NCI-H510A (cell line): ENCODE data around the gene GP9.

Source experiments
- DNase-seq: peaks from one replicate; lab custom pipeline; 2025; lab: John Stamatoyannopoulos, UW

Gene GP9

DNA sequence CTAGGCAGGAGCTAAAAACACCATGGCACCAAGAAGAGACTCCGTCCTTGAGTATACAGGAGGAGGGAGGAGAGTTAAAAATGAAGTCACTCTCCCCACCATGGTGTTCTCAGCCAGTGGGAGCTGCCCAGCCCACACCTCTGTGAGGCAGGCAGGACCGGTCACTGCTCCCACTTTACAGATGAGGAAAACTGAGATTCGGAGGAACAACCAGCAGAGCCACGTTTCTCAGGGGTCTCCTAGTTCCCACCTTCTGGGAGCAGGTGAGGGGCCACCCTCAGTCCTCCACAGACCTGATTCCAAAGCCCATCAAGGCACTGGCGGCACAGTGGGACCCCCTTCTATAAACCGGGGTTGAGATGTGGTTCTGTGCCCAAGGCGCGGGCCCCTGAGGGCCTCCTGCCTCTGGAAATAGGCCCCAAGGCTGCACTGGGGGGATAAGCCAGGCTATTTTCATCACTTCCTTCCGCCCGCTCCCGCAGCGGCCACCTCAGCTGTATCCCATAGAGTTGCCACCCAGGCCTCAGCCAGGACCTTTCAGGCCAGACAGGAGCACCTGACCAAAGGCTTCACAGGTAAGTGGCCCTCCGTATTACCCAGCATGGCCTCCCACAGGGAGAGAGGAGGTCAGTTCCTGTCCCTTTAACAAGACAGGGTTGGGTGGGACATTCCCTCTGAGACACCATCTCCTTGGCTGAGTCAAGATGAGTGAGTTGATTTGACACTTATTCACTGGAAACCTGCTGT is at the start of gene GP9:
Gene GP9, plus strand, starts transcription at position 504 of the 747 bp plus-strand sequence. CDS start 961 bp downstream, outside the sequence.
- DNase-seq: no peak

DNA sequence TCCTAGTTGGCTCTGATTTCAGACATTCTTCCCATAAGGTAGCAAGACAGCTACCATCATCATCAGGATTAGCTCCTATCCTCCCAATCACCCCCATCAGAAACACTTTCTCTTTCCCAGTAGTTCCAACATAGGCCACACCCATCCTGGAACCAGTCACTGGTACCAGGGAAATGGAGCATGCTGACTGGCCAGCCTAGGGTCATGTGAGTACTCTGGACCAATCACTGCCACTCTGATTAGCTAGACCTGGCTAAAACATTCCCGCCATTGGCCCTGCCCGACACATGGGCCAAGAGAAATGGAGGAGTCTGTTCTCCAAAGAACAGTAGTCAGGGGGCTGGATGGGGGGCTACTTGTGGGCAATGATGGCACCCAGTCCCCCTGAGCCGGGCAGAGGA is 47.1 kb upstream of the GP9 start:
- DNase-seq: no peak

DNA sequence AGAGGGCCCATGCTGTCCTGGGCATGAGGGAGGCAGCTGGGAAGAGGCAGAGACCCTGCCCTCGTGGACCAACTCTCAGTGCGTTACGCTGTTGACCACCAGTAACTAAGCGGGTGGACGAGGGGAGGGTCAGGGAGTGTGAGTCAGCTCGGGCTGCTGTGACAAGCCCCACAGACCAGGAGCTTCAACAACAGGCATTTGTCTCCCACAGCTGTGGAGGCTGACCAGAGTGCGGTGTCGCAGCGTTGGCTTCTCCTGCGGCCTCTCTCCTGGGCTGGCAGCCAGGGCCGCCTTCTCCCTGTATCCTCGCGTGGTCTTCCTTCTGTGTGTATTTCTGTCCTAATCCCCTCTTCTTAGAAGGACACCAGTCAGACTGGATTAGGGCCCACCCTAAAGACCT is 46.4 kb upstream of the GP9 start:
- DNase-seq: no peak

DNA sequence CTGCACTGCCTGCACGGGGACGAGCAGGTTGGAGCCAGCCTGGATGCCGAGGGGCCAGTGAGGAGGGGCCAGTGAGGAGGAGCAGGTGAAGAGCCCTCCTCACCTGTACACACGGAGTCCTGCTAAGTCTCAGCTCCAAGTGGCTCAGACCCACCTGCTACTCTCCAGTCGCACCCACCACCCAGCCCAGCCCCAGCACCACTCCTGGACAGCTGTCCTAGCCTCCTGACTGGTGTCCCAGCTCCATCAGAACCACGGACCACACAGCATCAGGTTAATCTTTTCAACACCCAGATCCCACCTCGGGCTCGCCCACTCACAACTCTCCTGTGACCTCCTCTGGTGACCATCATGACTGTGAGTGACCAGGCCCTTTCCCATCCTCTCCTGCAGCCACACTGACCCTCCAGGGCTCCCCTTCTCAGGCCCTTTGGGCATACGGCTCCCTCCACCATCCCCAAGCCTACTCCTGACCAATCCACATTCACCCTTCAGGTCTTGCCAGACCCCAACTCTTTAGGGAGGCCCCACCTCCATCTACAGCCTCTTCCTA is 45.7 kb upstream of the GP9 start:
- DNase-seq: no peak

DNA sequence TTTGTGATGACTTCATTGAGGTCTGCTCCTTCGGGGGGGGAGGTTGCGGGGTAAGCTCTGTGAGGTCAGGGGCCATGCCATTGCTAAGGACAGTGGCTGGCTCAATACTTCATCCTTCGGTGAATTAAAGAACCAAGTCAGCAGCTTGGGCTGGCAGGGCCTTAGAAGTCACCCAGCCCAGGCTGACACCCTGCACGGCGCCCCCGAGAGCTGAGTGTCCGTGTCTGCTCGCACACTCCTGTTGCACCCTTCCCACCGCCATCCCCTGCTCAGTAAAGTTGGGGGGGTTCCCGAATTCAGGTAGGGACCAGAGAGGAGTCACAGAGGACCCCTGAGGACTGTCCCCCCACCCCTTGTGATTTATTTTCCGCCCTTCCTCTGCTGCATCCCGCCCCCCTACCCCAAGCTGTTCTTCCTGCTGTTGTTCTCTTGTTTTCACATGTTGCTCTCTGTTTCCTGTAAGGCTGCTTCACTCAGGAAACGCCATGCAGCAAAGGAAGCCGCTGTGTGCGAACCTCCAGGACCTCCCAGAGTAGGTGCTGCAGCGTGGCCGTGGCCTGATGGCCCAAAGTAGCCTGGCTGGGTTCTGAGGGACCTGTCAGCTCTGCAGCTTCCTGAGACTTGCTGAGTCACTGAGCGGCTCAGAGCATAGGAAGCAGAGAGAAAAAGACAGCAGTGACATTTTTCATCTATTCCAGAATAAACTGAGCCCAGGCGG is 45.0 kb upstream of the GP9 start:
- no peak for DNase-seq

DNA sequence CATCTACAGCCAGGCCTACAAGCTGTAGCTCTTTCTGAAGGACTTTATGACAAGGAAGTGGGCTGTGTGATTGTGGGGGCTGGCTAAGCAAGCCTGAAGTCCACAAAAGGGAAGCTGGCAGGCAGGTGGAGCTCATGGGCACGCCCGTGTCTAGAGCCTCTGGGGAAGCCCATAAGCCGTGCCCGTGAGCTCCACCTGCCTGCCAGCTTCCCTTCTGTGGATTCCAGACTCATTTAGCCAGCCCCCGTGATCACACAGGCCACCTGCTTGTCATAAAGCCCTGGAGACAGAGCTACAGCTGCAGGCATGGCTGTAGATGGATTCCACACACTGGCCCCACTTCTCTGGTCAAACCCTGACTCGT is 44.2 kb upstream of the GP9 start:
- DNase-seq: peak; percentile 64

DNA sequence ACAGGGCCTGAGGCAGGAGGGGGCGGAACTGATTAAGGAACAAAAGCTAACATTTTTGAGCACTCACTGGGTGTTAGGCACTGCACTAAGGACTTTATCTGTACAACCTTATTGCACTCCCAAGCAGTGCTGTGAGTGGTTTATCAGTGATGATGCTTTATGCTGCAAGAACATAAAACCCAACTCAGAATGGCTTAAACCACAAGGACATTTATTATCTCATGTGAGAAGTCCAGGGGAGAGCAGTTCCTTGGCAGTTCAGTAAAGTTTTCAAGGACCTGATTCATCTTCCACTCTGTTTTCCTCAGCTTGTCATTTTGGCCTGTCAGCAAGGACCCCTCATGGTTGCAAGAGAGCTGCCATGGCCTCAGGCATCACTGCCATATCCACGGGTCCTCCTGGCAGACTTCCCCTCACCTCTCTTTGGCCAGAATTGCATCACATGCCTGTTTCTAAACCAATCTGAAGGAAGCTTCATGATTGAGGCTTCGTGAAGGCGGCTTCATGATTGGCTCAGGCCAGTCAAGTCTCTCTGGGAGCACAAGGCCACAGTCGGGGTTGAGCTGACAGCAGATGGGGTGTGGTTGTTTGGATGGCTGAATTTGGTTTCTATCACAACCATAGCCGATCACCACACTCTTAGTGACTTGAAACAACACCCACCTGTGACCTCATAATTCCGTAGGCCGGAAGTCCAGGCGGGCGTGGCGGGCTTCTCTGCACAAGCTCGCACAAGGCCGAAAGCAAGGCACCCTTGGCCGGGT is 43.7 kb upstream of the GP9 start:
- DNase-seq: no peak

DNA sequence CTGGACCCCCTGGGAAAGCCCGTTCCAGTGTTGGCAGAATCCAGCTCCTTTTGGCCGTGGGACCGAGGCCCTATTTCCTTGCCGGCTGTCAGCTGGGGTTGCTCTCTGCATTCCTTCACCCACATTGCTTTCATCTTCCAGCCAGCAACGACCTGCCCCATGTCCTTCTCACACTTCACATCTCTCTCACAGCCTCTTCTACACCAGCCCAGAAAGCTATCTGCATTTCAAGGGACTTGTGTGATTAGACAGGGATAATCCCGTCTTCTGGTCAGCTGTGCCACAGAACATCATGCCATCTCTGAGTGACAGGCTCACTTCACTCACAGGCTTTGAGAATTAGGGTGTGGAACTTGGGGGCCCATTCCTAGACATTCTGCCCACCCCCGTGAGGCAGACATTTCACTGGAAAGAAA is 43.1 kb upstream of the GP9 start:
- DNase-seq: no peak

DNA sequence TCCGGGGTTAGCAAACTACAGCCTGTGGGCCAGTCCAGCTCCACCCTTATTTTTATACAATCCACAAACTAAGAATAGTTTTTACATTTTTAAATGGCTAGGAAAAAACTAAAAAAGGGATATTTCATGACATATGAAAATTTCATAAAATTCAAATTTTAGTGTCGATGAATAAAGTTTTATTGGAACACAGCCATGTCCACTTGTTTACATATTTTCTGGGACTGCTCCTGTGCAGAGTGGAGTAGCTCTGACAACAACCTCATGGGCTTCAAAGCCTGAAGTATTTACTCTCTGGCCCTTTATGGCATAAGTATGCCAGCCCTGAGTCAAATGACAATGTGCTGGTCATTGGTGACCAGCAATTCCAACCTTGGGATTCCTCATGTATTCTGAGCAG is 42.3 kb upstream of the GP9 start:
- DNase-seq: no peak

DNA sequence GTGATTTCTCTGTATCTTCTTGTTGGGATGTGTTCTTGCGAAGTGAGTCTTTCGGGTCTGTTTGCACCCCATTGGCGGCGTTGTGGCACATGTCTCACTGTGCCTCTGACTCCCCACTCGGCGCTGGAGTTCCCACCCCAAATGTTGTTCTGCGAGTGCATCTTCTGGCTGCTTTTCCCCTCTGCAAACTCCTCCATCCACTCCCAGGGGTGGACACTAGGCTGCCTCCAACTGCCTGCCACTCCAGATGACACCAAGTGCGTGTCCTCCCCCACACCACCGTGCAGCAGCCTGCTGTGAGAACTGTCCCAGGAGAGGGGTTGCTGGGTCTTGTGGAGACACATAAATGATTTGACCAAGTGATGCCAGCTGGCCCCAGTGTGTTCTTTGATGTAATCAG is 41.8 kb upstream of the GP9 start:
- DNase-seq: no peak

DNA sequence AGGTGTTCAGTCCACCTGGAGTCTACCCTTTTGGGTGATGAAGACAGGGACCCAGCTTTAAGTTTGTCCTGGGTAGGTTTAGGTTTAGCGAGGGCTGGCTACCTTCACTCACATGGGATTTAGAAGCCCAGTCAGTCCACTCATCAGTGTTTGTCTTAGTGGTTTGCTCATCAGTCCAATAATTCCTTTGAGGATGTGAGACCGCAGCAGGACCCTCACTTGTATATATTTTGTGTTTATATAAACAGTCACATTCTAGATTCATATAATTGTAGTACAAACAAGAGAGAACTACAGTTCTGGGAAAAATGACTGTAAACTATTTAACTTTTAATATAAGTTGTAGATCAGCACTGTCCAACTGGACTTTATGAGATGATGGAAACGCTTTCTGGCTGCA is 41.3 kb upstream of the GP9 start:
- no peak for DNase-seq

DNA sequence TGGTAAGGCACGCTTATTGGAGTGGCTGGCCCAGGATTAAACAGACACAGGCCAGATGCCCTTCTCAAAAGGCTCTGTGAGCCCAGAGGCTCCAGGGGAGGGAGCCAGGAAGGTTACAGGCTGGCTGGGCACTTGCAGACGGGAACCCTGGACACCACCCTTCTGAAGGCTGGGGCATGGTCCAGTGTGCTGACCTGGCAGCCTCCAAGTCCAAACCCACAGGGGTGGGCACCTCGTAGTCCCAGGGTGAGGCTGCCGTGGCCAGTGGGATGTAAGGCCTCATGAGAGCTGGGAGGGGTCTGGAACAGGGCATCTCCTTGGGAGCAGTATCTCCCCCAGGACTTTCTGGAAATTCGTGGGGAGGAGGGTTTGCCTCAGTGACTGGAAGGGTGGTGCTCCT is 39.9 kb upstream of the GP9 start:
- no peak for DNase-seq

DNA sequence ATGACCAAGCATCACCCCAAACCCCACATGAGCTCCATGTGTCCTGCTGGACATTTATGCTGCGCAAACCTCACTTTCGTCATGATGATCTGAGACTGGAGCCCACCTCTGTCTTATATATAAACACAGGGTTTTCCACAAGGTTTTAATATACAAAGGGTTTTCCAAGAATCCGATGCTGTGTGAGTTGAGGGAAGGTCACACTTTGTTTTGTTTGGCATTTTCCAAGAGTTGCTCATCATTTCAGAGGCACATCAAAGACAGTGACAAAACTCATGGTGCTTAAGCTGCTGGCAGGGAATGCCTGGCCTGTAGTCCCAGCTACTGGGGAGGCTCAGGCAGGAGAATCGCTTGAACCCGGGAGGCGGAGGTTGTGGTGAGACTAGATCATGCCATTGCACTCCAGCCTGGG is 39.4 kb upstream of the GP9 start:
- no peak for DNase-seq

DNA sequence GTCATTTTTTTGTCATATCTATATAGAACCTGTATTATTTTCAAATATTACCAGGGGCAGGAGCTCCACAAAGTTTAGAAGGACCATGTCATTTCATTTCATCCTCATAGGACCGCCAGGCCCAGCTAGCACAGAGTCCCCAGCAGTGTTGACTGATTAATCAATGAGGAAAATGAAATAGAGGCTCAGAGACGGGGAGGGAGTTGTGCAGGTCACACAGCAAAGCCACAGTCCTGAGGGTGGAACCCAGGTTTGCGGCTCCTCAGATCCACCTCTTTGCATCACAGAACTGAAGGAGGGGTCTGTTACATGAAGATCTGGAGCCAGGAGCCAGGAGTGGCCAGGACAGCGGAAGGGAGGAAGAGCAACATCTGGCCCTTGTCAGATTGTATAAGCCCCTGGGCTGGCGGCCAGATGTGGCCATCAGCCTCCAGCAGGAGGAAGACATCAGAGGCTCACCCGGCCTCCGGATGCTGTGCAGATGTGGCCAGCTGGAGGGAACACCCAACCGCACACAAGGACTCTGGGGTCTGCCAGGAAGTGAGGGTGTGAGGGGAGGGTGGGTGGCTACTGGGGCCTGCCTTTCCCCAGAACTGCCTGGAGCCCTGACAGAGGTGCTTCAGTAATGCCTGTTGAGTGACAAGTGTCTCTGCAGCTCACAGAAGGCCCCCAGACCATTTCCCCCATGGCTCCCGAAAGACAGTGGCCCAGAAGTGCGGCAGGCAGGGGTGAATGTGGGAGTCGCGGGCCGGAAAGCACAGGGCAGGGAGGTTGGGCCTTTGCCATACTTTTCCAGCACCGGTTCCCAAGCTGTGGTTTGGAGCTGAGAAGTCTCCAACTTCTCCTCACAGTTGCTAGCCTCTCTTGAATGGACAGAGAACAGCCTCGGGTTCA is 38.2 kb upstream of the GP9 start:
- no peak for DNase-seq

DNA sequence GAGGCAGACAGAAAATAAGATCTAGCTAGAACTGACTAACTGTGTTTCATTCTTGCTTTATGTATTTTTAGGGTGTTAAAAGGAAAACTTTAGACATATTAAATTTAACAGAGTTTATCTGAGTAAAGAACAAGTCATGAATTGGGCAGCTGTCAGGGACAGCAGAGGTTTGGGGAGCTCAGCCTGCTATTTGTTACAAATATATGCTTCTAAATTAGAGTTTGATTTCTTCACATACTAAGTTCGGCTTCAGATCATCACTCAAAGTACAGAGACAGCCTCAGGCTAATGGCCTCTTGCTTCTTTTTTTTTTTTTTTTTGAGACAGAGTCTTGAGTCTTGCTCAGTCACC is 37.6 kb upstream of the GP9 start:
- no peak for DNase-seq

DNA sequence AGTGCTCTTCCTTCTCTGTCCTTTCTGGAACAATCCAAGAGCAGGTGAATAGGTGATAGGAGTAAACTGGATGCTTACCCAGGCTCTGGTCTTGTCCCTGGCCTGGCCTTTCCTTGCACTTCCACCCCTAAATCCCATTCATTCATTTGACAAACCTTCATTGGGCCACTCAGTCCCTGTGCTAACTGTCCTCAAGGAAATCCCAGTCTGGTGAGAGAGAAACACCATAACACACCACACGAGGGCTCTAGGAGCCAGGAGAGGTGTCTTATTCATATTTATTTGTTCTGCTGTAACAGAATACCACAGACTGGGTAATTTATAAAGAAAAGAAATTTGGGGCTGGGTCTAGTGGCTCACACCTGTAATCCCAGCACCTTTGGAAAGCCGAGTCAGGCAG is 36.7 kb upstream of the GP9 start:
- DNase-seq: no peak

DNA sequence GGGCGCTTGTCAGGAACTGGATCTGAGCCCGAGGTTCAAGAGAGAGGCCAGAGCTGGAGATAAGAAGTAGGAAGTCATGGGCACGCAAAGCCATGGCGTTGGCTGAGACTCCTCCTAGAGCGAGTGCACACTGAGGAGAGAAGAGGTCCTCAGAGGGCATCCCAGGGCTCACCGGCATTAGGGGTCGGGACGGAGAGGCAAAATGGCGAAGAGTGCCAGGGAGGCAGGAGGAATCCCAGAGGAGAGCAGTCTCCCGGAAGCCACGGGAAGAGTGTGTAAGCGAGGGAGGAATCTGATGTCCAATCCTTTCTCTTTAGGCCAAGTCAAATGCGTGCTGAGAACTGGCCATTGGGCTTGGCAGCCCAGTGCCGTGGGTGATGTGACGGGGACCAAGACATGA is 35.5 kb upstream of the GP9 start:
- DNase-seq: no peak

DNA sequence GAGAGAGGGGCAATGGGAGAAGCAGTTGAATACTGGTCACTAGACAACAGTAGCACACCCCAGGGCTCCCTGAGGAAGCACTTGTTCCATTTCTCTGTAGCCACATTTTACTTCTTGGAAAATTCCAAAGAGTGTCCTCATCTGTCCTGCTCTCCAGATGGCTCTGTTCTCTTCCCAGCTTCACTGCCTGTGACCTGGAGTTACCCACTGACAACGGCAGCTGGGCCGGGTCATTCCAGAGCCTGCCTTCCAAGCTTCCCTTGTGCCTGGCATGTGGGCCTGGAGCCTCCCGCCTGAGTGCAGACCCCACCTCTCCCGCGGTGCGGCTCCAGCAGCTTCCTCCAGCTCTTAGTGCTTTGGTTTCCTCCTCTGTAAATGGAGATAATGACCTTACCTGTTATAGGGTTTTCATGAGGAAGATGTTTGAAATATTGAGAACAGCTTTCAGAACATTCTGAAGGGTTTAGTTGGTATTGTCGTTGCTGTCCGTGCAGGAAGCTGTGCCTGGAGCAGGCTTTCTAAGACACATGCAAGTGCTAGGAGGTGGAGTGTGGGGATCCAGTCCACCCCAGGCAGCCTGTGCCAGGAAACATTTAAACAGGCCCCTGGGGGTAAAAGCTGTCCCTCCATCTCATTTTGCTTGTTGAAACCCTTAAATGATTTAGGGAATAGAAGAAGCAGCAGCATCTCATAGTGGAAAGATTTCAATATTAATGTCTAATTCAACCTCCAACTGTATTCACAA is 34.7 kb upstream of the GP9 start:
- no peak for DNase-seq

DNA sequence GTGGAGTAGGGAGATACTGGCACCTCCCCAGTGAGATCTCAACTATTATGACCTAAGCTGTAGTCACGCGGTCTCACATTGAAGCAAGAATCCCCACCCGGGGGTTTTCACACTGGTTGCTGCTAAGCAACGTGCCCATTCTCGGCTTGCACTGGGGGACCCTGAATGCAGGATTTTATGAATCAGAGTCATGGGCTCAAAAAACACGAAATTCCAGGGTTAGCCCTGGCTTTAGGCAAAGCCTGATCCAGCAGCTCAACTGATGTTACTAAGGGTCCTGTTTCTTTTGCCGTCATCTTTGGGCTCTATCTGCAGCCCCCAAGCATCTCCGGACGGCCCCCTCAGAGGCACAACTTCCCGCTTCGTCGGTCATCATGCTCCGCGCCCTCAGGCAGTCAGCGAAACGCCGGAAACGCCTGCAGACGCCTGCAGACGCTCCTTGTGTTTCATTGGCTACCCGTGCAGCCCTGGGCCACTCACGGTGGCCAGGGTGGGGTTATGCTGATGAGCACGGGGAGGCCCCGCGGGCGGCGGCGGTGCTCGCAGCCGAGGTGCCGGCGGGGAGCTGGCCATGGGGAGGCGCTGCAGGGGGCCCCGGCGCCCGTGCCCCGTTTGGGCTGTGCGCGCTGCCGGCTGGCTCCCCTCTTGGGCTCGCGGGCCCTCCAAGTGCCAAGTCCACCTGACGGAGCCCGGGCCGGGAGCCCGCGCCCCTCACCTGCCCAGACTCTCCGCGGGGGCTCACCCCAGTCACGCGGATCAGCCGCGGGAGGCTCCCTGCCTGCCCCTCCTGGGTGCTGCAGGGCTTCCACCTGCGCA is 33.6 kb upstream of the GP9 start:
- no peak for DNase-seq

DNA sequence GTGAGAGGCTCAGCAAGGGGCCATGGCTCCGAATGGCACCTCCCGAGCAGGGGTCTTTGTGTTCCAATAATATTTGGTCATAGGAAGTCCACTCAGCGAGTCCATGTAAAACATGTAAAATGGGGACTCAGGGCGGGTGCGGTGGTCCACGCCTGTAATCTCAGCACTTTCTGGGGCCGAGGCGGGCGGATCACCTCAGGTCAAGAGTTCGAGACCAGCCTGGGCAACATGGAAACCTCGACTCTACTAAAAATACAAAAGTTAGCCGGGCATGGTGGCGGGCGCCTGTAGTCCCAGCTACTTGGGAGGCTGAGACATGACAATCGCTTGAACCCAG is 33.1 kb upstream of the GP9 start:
- DNase-seq: no peak
